HFF-Myc (cell line): ENCODE measurements around the gene RAD52.

ENCODE experiments used
- DNase-seq: peaks from one replicate; pipeline ENCODE4 v3.0.0-alpha.2; 2011; ENCODE audit warnings: low read depth; ENCODE audit errors: extremely low read depth
- H3K4me3 ChIP-seq: replicated peaks from 2 replicates; pipeline ENCODE4 v1.5.1; 2011; ENCODE audit warnings: low read depth, mild to moderate bottlenecking, control low read depth, low read length
- TF ChIP-seq, protein P1 (sequence below): IDR thresholded peaks from 2 replicates; pipeline ENCODE4 v1.5.1; 2012; ENCODE audit warnings: mild to moderate bottlenecking, low read depth, low read length, control low read depth; ENCODE audit errors: missing control alignments

Gene RAD52

DNA sequence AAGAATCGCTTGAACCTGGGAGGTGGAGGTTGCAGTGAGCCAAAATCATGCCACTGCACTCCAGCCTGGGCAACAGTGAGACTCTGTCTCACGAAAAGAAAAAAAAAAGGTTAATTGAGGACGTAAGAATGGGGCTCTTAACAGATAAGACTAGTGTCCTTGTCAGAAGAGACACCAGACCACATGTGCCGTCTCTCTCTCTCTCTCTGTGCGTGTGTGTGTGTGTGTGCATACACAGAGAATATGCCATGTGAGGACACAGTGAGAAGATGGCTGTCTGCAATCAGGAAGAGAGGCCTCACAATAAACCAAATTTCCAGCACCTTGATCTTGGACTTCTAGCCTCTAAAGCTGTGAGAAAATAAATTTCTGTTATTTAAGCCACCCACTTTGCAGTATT is 29.9 kb upstream of the RAD52 start:
- TF ChIP-seq, protein P1, sequence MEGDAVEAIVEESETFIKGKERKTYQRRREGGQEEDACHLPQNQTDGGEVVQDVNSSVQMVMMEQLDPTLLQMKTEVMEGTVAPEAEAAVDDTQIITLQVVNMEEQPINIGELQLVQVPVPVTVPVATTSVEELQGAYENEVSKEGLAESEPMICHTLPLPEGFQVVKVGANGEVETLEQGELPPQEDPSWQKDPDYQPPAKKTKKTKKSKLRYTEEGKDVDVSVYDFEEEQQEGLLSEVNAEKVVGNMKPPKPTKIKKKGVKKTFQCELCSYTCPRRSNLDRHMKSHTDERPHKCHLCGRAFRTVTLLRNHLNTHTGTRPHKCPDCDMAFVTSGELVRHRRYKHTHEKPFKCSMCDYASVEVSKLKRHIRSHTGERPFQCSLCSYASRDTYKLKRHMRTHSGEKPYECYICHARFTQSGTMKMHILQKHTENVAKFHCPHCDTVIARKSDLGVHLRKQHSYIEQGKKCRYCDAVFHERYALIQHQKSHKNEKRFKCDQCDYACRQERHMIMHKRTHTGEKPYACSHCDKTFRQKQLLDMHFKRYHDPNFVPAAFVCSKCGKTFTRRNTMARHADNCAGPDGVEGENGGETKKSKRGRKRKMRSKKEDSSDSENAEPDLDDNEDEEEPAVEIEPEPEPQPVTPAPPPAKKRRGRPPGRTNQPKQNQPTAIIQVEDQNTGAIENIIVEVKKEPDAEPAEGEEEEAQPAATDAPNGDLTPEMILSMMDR = no peak
- no peak for DNase-seq
- no peak overlapping the region for H3K4me3 ChIP-seq

DNA sequence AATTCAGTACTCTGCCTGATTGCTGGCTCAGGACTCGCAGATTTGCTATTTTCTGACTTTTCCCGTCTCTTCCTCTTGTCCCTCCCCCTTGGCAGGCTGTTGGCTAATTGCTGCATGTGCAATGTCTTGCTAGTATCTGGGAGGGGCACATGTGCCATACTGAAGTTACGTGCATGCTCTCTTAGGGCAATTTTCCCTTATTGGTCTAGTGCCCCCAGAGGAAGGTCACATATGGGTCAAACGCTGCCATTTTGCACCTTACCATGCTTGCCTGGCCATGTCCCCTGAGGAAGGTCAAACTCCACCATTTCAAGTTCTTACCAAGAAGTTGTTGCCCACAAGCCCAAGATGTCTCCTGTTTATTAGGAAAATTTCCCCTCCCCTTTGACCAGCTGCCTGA is 27.7 kb upstream of the RAD52 start:
- TF ChIP-seq, protein P1 = no peak
- DNase-seq = no peak
- H3K4me3 ChIP-seq = no peak overlapping the region

DNA sequence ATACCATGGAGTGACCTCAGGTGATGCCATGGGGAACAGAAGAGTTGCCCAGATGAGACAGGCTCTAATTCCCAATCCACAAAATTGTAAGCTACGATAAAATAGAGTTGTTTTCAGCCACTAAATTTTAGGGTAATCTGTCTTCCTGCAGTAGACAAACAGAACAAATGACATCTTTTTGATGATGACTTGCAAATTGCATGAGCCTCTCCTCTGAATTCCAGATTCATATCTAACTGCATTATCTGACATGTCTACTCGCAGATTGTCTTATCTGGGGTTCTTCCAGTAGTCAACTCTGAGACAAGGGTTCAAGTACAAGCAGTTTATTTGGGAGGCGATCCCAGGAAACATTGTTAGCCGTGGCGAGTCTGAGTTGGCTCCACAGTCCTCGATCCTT is 27.1 kb upstream of the RAD52 start:
- no peak for DNase-seq
- H3K4me3 ChIP-seq = no peak overlapping the region
- TF ChIP-seq, protein P1 = no peak

DNA sequence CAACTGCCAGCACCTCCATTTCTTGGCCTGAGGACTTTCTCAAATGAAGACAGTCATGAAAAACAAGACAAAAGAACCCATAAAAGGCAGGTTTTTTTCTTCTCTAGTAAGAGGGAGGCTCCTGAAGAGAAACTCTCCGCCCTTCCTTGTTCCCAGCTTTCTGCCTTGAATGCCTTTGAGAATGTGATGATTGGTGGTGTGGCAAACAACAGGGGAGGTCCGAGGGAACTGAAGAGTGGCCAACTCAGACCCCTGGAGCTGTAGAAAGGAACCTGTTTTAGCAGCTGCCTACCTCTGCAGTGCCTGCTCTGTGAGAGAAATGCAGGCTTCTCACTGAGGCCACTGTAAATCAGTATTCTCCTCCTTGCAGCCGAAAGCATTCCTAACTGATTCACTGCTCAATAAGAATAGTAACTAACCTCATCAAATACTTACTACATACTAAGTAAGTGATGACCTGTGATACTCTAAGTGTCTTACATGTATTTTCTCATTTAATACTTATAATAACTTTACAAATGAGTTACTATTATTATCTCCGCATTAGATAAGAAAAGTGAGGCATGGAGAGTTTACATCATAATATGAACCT is 24.9 kb upstream of the RAD52 start:
- H3K4me3 ChIP-seq = no peak overlapping the region
- no peak for DNase-seq
- TF ChIP-seq, protein P1 = no peak

DNA sequence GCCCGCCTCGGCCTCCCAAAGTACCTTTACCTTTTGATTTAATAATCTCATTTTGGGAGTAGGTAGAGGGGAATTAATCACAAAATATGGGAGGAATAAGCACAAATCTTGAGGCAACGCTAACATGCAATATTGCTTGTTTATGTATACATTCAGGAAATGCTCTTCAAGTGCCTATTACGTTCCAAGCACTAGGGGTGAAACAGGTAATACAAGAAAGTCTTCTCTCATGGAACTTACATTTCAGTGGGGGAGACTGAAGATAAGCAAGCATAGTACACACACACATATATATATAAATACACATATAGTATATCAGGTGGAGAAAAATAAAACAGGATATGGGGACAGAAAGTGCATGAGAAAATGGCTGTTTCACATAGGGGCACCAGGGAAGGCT is 22.5 kb upstream of the RAD52 start:
- TF ChIP-seq, protein P1 = no peak
- no peak for DNase-seq
- H3K4me3 ChIP-seq = no peak overlapping the region

DNA sequence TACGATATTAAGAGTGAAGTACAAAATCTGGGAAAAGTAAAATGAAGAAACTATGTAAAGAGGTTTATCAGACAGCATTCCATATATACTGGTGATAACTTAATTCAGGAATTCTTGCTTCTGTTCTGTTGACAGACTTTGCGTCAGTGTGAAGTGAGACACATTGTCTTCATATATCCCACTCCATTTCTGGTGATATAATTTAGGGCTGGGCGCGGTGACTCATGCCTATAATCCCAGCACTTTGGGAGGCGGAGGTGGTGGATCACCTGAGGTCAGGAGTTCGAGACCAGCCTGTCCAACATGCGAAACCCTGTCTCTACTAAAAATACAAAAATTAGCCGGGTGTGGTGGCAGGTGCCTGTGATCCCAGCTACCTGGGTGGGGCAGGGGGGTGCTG is 20.3 kb upstream of the RAD52 start:
- DNase-seq = no peak
- H3K4me3 ChIP-seq = no peak overlapping the region
- TF ChIP-seq, protein P1 = no peak

DNA sequence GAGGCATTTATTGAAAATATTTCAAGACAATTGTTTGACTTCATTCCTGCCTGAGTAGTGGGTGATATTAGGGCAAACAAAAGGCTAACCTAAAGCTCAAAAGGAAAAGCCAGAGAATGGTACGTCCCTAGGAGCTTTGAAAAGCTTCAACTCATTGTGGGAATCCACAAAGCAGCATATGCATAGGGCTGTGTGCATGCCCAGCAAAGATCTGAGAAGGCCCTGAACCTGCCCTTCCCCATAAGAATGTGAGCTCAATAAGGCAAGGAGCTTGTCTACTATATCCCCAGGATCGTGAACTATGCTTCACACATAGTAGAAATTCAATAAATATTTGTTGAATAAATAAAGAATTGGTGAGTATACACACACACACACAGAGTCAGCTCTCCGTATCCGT is 19.1 kb upstream of the RAD52 start:
- TF ChIP-seq, protein P1 = no peak
- H3K4me3 ChIP-seq = no peak overlapping the region
- no peak for DNase-seq
